K562 (cell line): ENCODE results near the gene GPX6. TPM values are rescaled to one million over a fixed set of nuclear protein-coding genes. Genes with fewer than 3 reads are reported as not detected.

Experiments
- C11orf30 ChIP-seq: fragments of 450-650 bp; IDR thresholded peaks from 2 replicates; pipeline ENCODE4 v1.6.1; 2016; ENCODE audit warnings: low read depth, mild to moderate bottlenecking
- CBFA2T3 ChIP-seq: fragments of 450-650 bp; IDR thresholded peaks from 2 replicates; pipeline ENCODE4 v1.6.1; 2017
- FOXJ3 ChIP-seq: sonication (generic); formaldehyde crosslinking; IDR thresholded peaks from 2 replicates; pipeline ENCODE4 v1.4.0; 2020; ENCODE audit warnings: mild to moderate bottlenecking, missing genetic modification reagents
- GATAD2B ChIP-seq: fragments of 450-650 bp; IDR thresholded peaks from 2 replicates; pipeline ENCODE4 v1.6.1; 2017; ENCODE audit warnings: mild to moderate bottlenecking, borderline replicate concordance
- HNRNPK ChIP-seq: fragments of 200-400 bp; formaldehyde crosslinking; IDR thresholded peaks from one replicate; pipeline ENCODE4 v1.6.1; 2018; ENCODE audit warnings: mild to moderate bottlenecking, low read depth, low read length; ENCODE audit not compliant: poor library complexity, severe bottlenecking
- MBD2 ChIP-seq: sonication (generic); IDR thresholded peaks from 2 replicates; pipeline ENCODE4 v1.6.1; 2016; ENCODE audit warnings: low read depth, borderline replicate concordance
- MEF2D ChIP-seq: conservative IDR thresholded peaks from 2 replicates; pipeline ENCODE4 v1.6.1; 2016; ENCODE audit warnings: low read depth, missing genetic modification characterization, missing compliant biosample characterization
- RNF2 ChIP-seq: sonication (generic); IDR thresholded peaks from 2 replicates; pipeline ENCODE4 v1.6.1; 2016
- STAT5B ChIP-seq: fragments of 250-450 bp; sonication (Bioruptor Pico); IDR thresholded peaks from 2 replicates; pipeline ENCODE4 v1.8.0; 2021; ENCODE audit warnings: mild to moderate bottlenecking, inconsistent platforms
- ZNF134 ChIP-seq: fragments of 250-450 bp; sonication (Bioruptor Pico); conservative IDR thresholded peaks from 2 replicates; pipeline ENCODE4 v1.4.0; 2020
- ZNF23 ChIP-seq: fragments of 250-450 bp; sonication (Bioruptor Pico); IDR thresholded peaks from 2 replicates; pipeline ENCODE4 v1.4.0; 2020; ENCODE audit warnings: mild to moderate bottlenecking
- ZNF584 ChIP-seq: fragments of 200-800 bp; sonication (Bioruptor generic); IDR thresholded peaks from 2 replicates; pipeline ENCODE4 v1.6.1; 2016; ENCODE audit warnings: low read depth, mild to moderate bottlenecking, missing genetic modification characterization, missing compliant biosample characterization
- polyA plus RNA-seq, 8 experiments: library from polyadenylated mRNA; depleted of rRNA in 4 of 8; stranded (reverse) in 5 of 8; unstranded in 3 of 8; fragments of >200 nt; fragmentation: Nextera tagmentation in 2 of 8; fragmentation: Illumina TruSeq in 1 of 8; extraction: Ambion mirVana in 2 of 8; extraction: Trizol in 1 of 8; gene quantifications; 2 replicates each; pipeline versions ENCODE4 v1.2.1 to v1.2.3, GENCODE V29; 2011 to 2014; ENCODE audit warnings: inconsistent platforms in 1 of 8, missing spikeins in 1 of 8
- total RNA-seq, 7 experiments: library from RNA; depleted of rRNA in 6 of 7; stranded (reverse); fragments of >200 nt in 6 of 7; fragmentation: Illumina TruSeq in 2 of 7; extraction: Trizol in 2 of 7; gene quantifications; 2 replicates each; pipeline versions ENCODE4 v1.2.1 to v1.2.3, GENCODE V29; 2011 to 2021; ENCODE audit warnings: low replicate concordance in 1 of 7
- TF ChIP-seq, protein P1 (sequence below): fragments of 250-450 bp; sonication (Bioruptor Pico); IDR thresholded peaks from 2 replicates; pipeline ENCODE4 v1.4.0; 2020; ENCODE audit warnings: borderline replicate concordance
- TF ChIP-seq, protein P2 (sequence below): IDR thresholded peaks from 2 replicates; pipeline ENCODE4 v1.6.1; 2011; ENCODE audit warnings: borderline replicate concordance, low read depth, mild to moderate bottlenecking, moderate library complexity, low read length; ENCODE audit not compliant: insufficient read depth, poor library complexity, severe bottlenecking
- TF ChIP-seq, protein P3 (sequence below): sonication (generic); formaldehyde crosslinking; IDR thresholded peaks from 2 replicates; pipeline ENCODE4 v1.8.1; 2023; ENCODE audit warnings: mild to moderate bottlenecking, missing genetic modification reagents

GPX6 gene
- total and polyA plus RNA-seq, 9 of the 15 experiments (the other 6 are each of a cell fraction or from before 2014, with no cell fraction given): not detected

DNA sequence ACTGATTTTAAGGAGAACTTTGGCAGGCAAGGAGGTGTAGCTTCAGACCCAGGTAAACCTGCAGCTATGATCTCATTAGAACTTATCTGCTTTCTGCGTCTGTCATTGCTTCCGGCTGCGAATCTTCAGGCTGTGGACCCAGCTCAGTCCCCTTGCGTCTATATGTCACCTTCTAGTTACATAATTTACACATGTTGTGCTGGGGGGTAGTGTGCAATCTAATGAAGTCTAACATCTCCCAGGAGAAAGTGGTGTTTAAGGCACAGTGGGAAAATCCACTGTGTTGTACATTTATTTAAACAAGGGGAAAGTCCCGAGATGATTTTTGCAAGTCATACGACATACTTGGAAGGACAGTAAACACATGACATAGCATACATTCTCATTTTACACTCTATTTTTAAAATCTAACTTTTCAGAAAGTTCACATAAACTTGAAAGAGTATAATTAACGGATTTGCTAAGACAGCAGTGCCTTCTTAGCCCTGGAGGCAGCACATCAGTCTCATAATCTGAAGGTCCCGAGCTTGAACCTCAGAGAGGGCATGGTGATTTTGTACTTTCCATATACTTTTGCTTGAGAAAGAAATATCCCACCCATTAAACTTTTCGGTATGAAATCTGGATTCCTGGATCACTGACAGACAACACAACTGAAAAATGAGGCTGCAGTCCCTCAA is 35.2 kb downstream of the GPX6 start (continued):
- TF ChIP-seq ZNF584 (no peak), FOXJ3 (CRISPR knock-in tag) (no peak), ZNF23 (CRISPR knock-in tag) (no peak), C11orf30 (peak; percentile 91), ZNF134 (CRISPR knock-in tag) (no peak), MEF2D (tag) (no peak), MBD2 (no peak), HNRNPK (no peak), STAT5B (no peak), CBFA2T3 (peak; percentile 86), GATAD2B (peak; percentile 70; the same call in 1 of the 2 replicates), RNF2 (peak; percentile 35; the same call in 1 of the 2 replicates)
- TF ChIP-seq, protein P1, sequence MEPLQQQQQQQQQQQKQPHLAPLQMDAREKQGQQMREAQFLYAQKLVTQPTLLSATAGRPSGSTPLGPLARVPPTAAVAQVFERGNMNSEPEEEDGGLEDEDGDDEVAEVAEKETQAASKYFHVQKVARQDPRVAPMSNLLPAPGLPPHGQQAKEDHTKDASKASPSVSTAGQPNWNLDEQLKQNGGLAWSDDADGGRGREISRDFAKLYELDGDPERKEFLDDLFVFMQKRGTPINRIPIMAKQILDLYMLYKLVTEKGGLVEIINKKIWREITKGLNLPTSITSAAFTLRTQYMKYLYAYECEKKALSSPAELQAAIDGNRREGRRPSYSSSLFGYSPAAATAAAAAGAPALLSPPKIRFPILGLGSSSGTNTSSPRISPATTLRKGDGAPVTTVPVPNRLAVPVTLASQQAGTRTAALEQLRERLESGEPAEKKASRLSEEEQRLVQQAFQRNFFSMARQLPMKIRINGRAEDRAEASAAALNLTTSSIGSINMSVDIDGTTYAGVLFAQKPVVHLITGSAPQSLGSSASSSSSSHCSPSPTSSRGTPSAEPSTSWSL (CRISPR knock-in tag): no peak
- TF ChIP-seq, protein P2, sequence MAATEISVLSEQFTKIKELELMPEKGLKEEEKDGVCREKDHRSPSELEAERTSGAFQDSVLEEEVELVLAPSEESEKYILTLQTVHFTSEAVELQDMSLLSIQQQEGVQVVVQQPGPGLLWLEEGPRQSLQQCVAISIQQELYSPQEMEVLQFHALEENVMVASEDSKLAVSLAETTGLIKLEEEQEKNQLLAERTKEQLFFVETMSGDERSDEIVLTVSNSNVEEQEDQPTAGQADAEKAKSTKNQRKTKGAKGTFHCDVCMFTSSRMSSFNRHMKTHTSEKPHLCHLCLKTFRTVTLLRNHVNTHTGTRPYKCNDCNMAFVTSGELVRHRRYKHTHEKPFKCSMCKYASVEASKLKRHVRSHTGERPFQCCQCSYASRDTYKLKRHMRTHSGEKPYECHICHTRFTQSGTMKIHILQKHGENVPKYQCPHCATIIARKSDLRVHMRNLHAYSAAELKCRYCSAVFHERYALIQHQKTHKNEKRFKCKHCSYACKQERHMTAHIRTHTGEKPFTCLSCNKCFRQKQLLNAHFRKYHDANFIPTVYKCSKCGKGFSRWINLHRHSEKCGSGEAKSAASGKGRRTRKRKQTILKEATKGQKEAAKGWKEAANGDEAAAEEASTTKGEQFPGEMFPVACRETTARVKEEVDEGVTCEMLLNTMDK: no peak
- TF ChIP-seq, protein P3, sequence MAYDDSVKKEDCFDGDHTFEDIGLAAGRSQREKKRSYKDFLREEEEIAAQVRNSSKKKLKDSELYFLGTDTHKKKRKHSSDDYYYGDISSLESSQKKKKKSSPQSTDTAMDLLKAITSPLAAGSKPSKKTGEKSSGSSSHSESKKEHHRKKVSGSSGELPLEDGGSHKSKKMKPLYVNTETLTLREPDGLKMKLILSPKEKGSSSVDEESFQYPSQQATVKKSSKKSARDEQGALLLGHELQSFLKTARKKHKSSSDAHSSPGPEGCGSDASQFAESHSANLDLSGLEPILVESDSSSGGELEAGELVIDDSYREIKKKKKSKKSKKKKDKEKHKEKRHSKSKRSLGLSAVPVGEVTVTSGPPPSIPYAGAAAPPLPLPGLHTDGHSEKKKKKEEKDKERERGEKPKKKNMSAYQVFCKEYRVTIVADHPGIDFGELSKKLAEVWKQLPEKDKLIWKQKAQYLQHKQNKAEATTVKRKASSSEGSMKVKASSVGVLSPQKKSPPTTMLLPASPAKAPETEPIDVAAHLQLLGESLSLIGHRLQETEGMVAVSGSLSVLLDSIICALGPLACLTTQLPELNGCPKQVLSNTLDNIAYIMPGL (CRISPR knock-in tag): no peak
